ENCODE measurements around the gene MACROD1.

DNA sequence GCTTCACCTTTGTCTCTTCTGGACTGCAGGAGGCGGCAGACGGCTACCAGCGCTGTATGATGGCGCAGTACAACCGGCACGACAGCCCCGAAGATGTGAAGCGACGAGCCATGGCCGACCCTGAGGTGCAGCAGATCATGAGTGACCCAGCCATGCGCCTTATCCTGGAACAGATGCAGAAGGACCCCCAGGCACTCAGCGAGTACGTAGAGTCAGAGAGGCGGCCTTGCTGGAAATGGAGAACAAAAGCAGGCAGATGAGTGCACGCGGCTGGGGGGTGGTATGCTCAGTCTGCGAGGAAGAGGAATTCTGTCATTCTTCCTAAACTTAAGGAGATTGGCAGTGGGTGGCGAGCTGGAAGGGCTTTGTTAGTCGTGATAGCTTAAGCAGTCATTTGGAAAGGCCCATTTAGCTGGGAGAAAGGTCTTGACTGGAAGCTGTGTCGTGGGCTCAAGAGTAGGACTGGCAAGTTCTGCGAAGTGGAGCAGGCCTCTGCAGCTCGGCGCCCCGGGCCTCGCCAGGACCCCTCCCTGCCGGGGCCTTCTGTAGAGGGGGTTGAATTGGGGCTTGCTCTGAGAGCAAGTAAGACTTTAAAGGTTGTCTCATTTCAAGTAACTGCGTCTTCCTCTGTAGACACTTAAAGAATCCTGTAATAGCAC is 37.6 kb upstream of the MACROD1 start:
- no peak for TF ChIP-seq CTCF (optimal IDR thresholded peaks at IDR 0.05 in 1 of 3, IDR thresholded peaks at IDR 0.05 in 1 of 3, conservative IDR thresholded peaks at IDR 0.05 in 1 of 3; ENCODE audit: extremely low read depth in 1 of 3, insufficient read depth in 2 of 3, low read length in 3 of 3)
- TF ChIP-seq EZH2 (IDR thresholded peaks at IDR 0.05; ENCODE audit: low read length), result no peak

All from keratinocyte (primary cell).